Effector memory CD4-positive, alpha-beta T cell (primary cell): Measurements from ENCODE around the gene HSD17B13.

Source experiments
- DNase-seq, 3 donors: peaks; one replicate each; pipeline ENCODE4 v3.0.0-alpha.2; 2020
- H3K27ac ChIP-seq: 2 replicates; pipeline ENCODE4 v1.7.0; 2013; ENCODE audit warnings: mild to moderate bottlenecking, low read length, moderate library complexity; ENCODE audit not compliant: insufficient read depth, poor library complexity, severe bottlenecking
- H3K27me3 ChIP-seq: replicated peaks from 2 replicates; pipeline ENCODE4 v1.7.0; 2013; ENCODE audit warnings: mild to moderate bottlenecking, low read length; ENCODE audit not compliant: insufficient read depth, control insufficient read depth, poor library complexity, severe bottlenecking
- H3K36me3 ChIP-seq: 2 replicates; pipeline ENCODE4 v1.7.0; 2013; ENCODE audit warnings: mild to moderate bottlenecking, low read length, moderate library complexity; ENCODE audit not compliant: control insufficient read depth, insufficient read depth
- H3K4me1 ChIP-seq: 2 replicates; pipeline ENCODE4 v1.7.0; 2013; ENCODE audit warnings: low read length, mild to moderate bottlenecking; ENCODE audit not compliant: control insufficient read depth, insufficient read depth, poor library complexity, severe bottlenecking
- H3K4me3 ChIP-seq: 2 replicates; pipeline ENCODE4 v1.7.0; 2013; ENCODE audit warnings: low read length, low read depth, mild to moderate bottlenecking; ENCODE audit not compliant: insufficient read depth, poor library complexity, severe bottlenecking
- H3K9me3 ChIP-seq: 2 replicates; pipeline ENCODE4 v1.7.0; 2013; ENCODE audit warnings: mild to moderate bottlenecking, low read length, moderate library complexity; ENCODE audit not compliant: control insufficient read depth
- total RNA-seq, 3 donors: gene quantifications; one replicate each; lab custom pipeline; 2026; lab: John Stamatoyannopoulos, UW

HSD17B13 gene
- 0.17 to 0.39 (median 0.35) reads per million in 3 donors for total RNA-seq

DNA sequence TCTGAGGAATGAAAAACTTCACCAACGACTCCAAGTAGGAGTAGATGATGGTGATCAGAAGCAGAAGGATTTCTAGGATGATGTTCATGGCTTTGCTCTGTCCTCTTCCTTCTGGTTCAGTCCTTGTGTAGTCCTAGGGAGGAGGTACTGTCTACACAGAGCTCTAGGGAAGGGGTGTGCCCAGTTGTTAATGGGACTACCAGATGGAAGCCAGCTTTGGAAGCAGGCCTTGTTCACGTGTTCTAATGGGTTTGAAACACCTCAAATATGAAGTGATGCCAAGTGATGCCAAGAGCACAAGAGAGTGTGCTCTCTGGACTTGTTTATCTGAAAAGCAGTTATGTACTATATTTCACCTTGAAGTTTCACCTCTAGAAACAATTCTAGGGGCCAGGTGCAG is at the start of gene HSD17B13:
Gene HSD17B13 (minus strand): TSS at position 129 of the 400 bp plus-strand sequence. CDS start 41 bp downstream, at position 88.
- no peak within 1 kb of the TSS for H3K4me3 ChIP-seq
- no peaks in the 10 kb centered on the region for H3K4me1 ChIP-seq
- no peaks in the 10 kb centered on the region for H3K36me3 ChIP-seq
- no peak for DNase-seq
- H3K27ac ChIP-seq, result no peak within 1 kb of the TSS
- H3K27me3 ChIP-seq, result no peaks in the 10 kb centered on the region
- no peaks in the 10 kb centered on the region for H3K9me3 ChIP-seq

GRCh38 chr4:87370068-87370467 is 47.4 kb upstream of the HSD17B13 start:
- Histone ChIP-seq H3K27me3 (no peaks in the 10 kb centered on the region), H3K4me3 (no peak overlapping the region), H3K9me3 (no peaks in the 10 kb centered on the region), H3K36me3 (peaks cover 42% of the 10 kb centered on the region), H3K4me1 (no peaks in the 10 kb centered on the region), H3K27ac (no peak overlapping the region)
- DNase-seq, result no peak

DNA sequence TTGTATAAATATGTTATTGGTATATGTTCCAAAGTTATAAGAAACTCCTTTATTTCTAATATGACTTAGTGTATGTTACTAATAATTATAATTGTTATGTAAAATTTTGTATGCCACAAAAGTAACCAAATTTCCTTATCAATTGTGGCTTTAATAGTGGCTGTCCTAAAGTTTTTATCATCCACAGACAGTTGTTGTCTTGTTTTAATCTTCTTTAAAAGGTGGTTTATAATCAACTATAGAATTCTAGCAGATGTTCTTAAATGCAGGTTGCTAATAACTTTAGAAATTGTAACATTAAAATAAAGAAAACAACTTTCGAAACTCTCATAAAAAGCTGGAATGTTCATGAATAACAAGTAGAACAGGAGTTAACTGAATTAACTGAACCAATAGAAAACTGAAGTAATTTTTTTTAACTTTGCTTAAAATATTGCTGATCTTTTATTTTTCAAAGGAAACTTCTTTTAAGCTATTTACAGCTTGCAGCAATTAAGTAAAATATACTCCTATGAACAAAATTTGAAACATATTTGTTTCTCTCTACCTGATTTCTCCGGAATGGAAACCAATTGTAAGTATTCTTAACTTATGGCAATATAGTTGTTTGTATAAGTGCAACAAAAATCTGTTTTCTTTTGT is 44.0 kb upstream of the HSD17B13 start:
- Histone ChIP-seq H3K27me3 (no peaks in the 10 kb centered on the region), H3K4me3 (no peak overlapping the region), H3K4me1 (no peaks in the 10 kb centered on the region), H3K27ac (no peak overlapping the region), H3K36me3 (peaks cover 54% of the 10 kb centered on the region), H3K9me3 (no peaks in the 10 kb centered on the region)
- DNase-seq, result no peak

DNA sequence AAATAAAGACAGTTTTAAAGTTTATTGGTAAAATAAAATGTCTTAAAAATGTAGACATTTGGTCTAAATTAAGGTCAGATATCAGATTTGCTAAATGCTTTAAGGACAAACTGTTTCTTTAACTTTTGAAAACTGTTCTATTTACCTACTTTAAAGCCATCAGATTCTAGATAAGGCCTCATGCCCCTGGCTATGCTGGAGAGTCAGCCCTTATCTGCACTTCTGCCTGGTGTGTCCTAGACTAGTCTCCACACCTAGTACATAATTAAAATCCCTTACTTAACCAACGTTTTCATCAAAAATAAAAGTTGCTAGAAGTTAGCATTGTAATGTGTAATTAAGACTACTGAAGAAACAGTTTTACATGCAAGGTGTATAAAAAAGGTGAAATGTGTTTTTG is 42.7 kb upstream of the HSD17B13 start:
- Histone ChIP-seq H3K4me3 (no peak overlapping the region), H3K4me1 (no peaks in the 10 kb centered on the region), H3K27ac (no peak overlapping the region), H3K27me3 (no peaks in the 10 kb centered on the region), H3K36me3 (peaks cover 47% of the 10 kb centered on the region), H3K9me3 (no peaks in the 10 kb centered on the region)
- no peak for DNase-seq

GRCh38 chr4:87363552-87363951 is 40.9 kb upstream of the HSD17B13 start:
- DNase-seq, result no peak
- H3K36me3 ChIP-seq, result peaks cover 43% of the 10 kb centered on the region
- H3K27ac ChIP-seq, result no peak overlapping the region
- no peaks in the 10 kb centered on the region for H3K9me3 ChIP-seq
- no peak overlapping the region for H3K4me3 ChIP-seq
- no peaks in the 10 kb centered on the region for H3K27me3 ChIP-seq
- no peaks in the 10 kb centered on the region for H3K4me1 ChIP-seq

DNA sequence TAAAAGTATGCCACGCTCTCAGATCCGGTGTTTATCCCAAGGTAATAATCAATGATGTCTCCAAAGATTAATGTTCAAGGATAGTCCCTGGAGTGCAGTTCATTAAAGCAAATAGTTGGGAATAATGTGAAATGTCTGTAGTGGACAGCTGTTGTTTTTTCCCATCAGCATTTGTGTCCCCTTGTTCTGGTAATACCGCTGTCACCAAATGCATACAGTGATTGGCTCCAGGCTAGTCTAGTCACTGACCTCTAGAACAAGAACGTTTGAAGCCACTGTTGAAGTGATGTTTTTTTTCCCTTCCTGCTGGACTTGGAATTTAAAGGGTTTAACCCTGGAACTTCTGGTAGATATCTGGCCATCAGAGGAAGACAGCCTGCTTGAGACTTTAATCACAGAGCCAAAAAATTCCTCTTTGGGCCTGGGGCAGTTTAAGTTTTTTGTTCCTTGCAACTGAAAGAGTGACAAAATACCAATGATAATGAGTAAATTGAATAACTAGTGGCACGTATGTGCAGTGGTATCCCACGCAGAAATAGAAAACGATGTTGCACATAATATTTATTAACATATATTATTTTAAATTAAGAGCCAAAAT is 37.8 kb upstream of the HSD17B13 start:
- Histone ChIP-seq H3K27me3 (no peaks in the 10 kb centered on the region), H3K9me3 (no peaks in the 10 kb centered on the region), H3K4me1 (no peaks in the 10 kb centered on the region), H3K4me3 (no peak overlapping the region), H3K27ac (no peak overlapping the region), H3K36me3 (peaks cover 47% of the 10 kb centered on the region)
- no peak for DNase-seq

DNA sequence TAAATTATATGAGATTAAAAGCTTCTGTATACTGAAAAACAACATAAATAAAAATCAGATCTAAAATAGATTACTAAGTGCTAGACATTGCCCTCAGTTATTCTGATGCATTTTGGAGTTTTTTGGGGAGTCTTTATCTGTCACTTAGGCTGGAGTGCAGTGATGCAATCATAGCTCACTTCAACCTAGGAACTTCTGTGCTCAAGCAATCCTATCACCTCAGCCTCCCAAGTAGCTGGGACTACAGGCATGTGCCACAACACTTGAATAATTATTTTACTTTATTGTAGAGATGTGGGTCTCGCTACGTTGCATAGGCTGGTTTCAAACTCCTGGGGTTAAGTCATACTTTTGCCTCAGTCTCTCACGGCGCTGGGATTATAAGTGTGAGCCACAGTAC is 36.6 kb upstream of the HSD17B13 start:
- no peak for DNase-seq
- Histone ChIP-seq H3K4me1 (no peaks in the 10 kb centered on the region), H3K9me3 (no peaks in the 10 kb centered on the region), H3K27ac (no peak overlapping the region), H3K4me3 (no peak overlapping the region), H3K27me3 (no peaks in the 10 kb centered on the region), H3K36me3 (peaks cover 46% of the 10 kb centered on the region)

DNA sequence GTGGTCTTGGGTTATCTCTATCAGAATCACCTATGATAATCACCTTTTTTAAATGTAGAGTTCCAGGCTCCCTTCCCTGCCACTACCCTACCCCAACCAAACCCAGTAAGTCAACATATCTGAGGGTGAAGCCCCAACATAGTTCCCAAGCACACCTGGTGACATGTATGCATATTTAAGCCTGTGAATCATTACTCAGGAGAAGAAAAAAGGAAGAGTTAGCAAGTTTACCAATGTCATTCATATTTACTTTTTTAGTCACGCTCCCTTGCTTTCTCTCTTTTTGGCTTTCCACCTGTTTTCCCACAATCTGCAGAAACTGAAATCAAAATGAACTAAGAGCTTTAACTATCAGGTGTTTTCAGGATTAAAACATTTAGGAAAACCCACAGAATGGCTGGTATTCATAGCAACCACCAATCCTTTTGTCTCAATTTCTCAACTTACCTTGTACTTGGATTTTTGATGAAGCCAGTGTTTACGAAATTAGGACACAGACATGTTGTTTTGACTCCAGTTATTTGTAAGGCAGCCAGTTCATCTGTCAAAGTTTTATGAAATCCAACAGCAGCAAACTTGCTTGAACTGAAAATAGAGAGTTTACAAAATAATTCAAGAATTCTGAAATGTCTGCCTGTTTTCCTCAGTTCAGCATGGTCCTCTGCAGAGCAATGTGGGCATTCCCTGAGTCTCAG is 34.3 kb upstream of the HSD17B13 start:
- Histone ChIP-seq H3K36me3 (peaks cover 34% of the 10 kb centered on the region), H3K9me3 (no peaks in the 10 kb centered on the region), H3K27ac (no peak overlapping the region), H3K4me3 (no peak overlapping the region), H3K4me1 (no peaks in the 10 kb centered on the region), H3K27me3 (no peaks in the 10 kb centered on the region)
- no peak for DNase-seq

GRCh38 chr4:87354168-87355102 is 31.8 kb upstream of the HSD17B13 start:
- Histone ChIP-seq H3K4me3 (no peak overlapping the region), H3K27ac (no peak overlapping the region), H3K4me1 (no peaks in the 10 kb centered on the region), H3K27me3 (no peaks in the 10 kb centered on the region), H3K9me3 (no peaks in the 10 kb centered on the region), H3K36me3 (peaks cover 31% of the 10 kb centered on the region)
- DNase-seq, result no peak
